DMS 273 (cell line): ENCODE measurements around the gene RSRC1.
"Not testable (repeated sequence)": the region's sequence is repeated elsewhere in the genome, so short reads cannot be mapped to it uniquely, and the experiment has no call there.

Experiments
- DNase-seq: peaks from one replicate; lab custom pipeline; 2025; ENCODE audit not compliant: unreplicated experiment; lab: John Stamatoyannopoulos, UW

Gene RSRC1

GRCh38 chr3:158509891-158510290 is 400.0 kb downstream of the RSRC1 start:
- DNase-seq: no peak

- not testable (repeated sequence) for DNase-seq
These were observed 406.8 kb downstream of the RSRC1 start for GRCh38 chr3:158516729-158517128.

DNA sequence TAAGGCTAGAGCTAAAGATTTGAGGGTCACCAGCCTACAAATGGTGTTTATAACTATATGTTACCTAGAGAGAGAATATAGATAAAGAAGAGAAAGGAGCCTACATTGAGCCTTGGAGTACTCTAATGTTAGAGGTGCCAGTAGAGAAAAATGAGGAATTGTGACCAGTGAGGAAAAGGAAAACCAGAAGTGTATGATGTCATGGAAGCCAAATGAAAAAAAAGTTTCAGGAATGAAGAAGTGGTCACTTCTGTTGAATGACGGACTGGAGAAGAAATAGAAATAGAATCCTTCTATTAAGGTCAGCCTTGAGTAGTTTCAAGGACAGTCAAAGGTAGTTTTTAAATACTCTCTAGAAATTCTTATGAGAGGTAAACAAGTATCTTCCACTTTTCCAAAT is 409.9 kb downstream of the RSRC1 start:
- DNase-seq: no peak

GRCh38 chr3:158520433-158520832 is 410.5 kb downstream of the RSRC1 start:
- no peak for DNase-seq

DNA sequence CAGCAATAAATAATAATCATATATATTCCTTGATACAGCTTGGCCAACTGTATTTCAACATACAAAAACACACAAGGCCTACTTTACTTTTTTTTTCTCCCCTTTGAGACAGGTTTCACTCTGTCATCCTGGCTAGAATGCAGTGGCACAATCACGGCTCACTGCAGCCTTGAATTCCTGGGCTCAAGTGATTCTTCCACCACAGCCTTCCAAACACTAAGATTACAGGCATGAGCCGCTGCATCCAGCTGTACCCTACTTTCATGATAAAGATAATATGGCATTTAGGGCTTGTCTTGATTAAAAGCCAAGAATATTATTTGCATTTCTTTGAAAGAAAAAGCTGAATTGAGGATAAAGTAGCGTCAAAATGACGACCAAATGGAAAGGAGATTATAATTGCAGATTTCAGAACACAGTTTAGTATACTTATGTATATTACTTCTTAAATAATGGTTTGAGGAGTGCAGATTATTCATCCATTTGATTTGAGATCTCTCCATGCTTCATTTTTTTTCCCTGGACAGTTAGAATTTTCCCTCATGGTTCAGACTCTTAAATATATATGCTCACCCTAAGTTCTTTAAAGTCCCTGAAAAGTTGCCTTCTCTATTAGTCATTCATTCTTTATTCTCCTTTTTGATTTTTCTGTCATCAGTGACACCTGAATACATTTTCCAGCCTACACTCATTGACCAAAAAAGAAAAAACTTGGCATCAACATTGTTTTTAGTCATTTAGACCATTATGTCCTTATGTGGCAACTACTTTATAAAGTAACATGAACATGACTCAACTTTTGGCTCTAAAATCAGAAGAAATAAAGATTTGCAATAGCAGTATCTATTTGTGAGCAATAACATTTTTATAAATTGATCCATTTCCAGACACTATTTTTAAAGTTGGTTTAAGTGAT is 412.6 kb downstream of the RSRC1 start:
- no peak for DNase-seq

DNA sequence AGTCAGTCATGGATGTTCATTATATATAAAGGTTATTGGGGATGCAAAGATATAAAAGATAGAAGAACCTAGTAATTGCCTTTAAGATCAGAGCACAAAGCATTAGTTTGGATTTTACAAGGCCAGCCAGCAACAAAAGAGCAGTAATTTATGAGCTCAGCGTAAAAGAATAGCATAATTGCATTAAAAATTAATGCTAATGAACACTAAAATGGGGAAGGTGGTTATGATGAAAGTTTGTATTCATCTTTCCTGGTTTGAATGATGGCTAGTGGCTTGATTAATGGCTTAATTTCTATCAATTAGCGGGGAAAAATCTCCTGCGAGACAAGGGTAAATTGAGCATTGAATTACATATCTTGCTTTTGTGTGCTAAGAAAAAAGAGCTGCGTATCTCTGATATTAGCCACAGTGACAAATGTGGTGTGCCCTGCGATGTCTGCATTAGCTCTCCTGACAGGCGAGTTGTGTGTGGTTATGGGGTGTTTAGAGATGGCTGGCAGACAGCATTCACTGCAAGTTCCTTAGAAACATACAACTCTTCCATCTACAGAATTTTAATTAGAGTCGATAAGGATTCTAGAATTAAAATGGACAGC is 418.3 kb downstream of the RSRC1 start:
- no peak for DNase-seq

DNA sequence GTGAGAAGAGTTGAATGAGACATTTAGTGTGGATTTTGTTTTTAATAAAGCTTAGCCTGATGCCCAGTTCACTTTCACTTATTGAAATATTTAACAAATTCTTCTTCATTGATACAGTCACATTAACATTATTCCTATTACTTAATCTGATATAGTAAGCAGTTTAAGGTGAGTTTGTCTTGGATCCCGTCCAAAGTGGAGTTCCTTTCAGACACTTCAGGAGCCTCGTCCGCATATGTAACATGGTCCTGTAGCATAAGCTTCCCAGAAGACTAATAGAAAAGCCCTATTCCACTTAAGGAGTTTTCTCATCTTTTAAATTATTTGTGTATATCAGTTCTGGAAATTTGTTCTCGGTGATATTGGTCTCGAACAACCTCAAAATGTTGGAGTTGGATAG is 421.4 kb downstream of the RSRC1 start:
- peak; percentile 52 for DNase-seq

DNA sequence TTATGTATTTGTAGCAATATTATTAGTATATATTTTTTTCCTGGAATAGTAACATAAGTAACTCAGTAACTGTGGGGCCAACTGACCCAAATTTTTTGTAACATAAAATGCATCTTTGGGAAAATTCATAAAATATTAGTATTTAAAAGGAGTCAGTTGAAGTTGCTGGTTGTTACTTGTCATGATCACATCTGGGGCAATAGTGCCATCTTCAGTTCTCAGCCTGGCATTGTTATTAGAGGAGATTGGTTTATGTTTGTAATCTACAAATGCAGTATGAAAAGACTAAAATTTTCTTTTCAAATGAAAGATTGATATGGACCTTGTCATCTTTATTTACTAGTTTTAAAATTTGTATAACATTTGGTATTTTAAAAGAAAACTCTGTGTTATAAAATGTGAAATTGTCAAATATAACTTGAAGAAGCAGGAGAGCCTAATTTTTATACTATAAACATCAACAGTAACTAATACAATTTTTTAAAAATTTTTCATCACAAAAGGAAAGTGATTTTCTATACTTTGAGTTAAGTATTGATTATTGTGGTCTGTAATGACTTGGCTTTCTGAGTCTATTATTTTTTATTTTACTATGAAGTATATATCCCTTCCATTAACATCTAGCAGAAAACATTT is 422.3 kb downstream of the RSRC1 start:
- peak; percentile 80 for DNase-seq

DNA sequence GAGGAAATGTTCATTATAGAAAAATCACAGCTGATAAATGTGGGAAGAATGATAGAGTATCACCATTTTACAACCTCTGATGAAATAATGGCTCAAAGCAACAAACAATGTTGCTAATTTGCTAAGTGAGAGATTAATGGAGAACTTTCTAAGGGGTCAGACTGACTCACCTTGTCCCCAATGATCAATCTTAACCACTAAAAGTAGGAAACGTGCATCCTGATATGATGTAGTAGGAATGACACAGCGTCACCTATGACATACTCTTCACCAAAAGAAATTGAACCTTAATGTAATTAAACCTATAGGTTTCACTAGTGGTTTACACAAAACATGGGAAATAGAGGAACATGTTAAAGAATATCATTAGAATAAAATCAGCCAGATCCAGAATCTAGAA is 426.0 kb downstream of the RSRC1 start:
- DNase-seq: no peak

- DNase-seq: peak; percentile 86
These were observed 429.6 kb downstream of the RSRC1 start for GRCh38 chr3:158539414-158540014.

- DNase-seq: no peak
These were observed 430.2 kb downstream of the RSRC1 start for GRCh38 chr3:158540066-158540465.

DNA sequence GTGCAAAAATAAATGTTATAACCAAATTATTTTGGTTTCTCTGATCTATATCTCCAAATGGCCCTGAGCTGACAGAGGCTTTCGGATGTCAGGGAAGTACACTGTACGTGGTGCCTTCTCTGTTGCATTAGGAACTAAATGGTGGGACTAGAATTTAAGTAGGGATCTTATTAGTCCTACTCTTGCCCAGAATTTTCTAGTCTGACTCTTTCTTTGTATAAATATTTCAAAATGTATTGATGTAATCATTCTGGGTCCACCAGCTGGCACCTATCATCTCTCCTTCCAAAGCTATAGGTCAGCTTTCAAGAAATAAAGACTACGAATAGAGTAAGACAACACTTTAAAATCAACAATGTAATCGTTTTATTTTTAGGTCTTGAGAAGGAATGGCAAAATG is 438.8 kb downstream of the RSRC1 start:
- DNase-seq: no peak

GRCh38 chr3:158549938-158550337 is 440.0 kb downstream of the RSRC1 start:
- not testable (repeated sequence) for DNase-seq

DNA sequence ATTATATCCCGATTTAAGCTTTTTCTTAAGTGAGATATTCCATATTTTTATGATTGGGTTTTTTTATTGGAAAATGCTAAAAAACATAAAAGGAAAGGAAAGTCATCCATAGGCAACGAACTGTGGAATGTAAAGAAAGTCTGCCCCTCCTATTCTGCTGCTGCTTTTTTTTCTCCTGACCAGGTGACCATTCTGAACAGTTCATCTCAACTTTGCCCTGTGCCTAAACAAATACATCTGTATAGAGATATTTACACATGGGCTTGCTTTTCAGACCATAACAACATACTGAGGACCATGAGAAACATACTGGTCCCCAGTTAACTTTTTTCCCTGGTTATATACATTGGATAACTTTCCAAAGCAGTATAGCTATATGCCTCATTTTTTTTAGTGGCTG is 442.2 kb downstream of the RSRC1 start:
- DNase-seq: no peak

DNA sequence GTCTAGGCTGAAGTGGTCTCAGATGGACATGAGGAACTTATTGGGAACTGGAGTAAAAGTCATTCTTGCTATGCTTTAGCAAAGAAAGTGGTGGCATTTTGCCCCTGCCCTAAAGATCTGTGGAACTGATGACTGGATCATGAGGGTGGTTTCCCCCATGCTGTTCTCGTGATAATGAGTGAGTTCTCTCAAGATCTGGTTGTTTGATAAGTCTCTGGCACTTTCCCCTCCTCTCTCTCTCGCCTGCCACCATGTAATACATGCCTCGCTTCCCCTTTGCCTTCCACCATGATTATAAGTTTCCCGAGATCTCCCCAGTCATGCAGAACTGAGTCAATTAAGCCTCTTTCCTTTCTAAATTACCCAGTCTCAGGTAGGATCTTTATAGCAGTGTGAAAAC is 449.6 kb downstream of the RSRC1 start:
- DNase-seq: no peak

DNA sequence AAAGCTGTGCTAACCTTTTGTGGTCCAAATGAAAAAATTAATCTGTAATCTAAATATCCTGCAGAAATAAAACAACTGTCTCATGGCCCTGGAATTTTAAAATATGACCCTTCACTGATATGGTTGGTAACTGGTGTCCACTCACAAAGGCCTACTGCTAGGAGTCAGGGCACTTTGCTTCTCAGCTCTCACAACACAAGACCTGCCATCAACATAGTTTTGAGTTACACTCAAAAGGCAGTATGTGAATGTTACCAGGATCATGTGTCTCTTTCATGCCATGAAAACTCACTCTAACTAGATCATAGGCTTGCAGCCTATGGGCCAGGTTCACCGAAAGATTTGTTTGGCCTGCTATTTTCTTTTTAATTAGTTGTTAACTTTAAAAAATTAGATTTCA is 451.1 kb downstream of the RSRC1 start:
- DNase-seq: no peak

GRCh38 chr3:158562674-158563073 is 452.8 kb downstream of the RSRC1 start:
- DNase-seq: no peak

DNA sequence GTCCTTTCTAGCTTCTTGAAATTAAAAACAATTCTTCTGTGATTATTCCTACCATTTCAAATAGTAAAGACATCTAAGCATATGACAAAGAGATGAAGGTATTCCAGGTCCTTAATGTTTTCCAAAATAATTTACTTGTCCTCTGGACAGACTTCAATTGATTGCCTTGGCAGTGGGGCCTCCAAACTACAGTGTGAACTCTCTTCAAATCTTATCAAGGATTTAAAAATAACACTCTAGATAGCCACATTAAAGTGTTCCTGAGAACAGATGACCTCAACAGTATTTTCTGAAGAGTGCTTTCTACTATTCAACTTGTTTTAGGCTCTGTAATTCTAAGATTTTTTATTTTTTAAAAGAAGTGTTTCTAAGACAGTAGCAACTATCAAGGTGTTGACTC is 453.2 kb downstream of the RSRC1 start:
- DNase-seq: no peak

DNA sequence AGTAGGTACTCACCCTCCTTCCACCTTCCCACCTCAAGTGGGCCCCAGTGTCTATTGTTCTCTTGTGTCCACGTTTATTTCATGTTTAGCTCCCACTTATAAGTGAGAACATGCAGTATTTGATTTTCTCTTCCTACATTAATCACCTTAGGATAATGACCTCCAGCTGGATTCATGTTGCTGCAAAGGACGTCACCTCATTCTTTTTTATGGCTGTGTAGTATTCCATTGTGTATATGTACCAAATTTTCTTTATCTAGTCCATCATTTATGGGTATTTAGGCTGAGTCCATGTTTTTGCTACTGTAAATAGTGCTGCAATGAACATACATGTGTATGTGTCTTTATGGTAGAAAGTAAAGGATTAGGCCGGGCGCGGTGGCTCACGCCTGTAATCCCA is 455.2 kb downstream of the RSRC1 start:
- no peak for DNase-seq

GRCh38 chr3:158568784-158569183 is 458.9 kb downstream of the RSRC1 start:
- no peak for DNase-seq

DNA sequence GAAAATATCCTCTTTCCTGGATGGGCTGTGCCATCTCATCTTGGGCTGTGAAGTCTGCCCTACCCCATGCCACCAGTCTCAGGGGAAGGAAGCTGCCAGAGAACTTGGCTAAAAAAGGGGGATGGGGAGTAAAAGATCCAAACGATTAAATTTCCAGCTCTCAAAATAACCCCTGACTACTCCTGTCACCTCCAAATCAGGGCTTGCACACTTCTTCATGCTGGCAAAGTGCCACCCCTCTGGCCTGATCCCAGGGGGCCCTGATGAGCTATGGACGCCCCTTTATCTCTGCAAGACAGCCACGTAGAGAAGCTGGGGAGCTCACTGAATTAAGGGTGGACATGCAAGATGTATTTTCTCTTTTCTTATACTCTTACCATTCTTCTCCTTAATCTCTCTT is 459.9 kb downstream of the RSRC1 start:
- DNase-seq: peak; percentile 31
